GM21619 (cell line): ENCODE results near the gene KLHL18.
"Not testable (repeated sequence)": the region's sequence is repeated elsewhere in the genome, so short reads cannot be mapped to it uniquely, and the experiment has no call there.

Source experiments
- ATAC-seq: cut with Tn5 transposase; IDR thresholded peaks from one replicate; pipeline ENCODE4 v1.9.1; 2021; ENCODE audit not compliant: unreplicated experiment

KLHL18 gene

GRCh38 chr3:47273564-47273963 lies 9.2 kb upstream of the KLHL18 start:
- ATAC-seq, result no peak

GRCh38 chr3:47274652-47275051 lies 8.1 kb upstream of the KLHL18 start:
- no peak for ATAC-seq

GRCh38 chr3:47276558-47276957 lies 6.2 kb upstream of the KLHL18 start:
- ATAC-seq, result no peak

GRCh38 chr3:47280519-47280918 lies 2.2 kb upstream of the KLHL18 start:
- no peak for ATAC-seq

GRCh38 chr3:47283193-47283537 lies 421 bp downstream of the KLHL18 start:
- ATAC-seq, result no peak

- no peak for ATAC-seq
Measured at GRCh38 chr3:47283591-47284364, 1.0 kb downstream of the KLHL18 start.

DNA sequence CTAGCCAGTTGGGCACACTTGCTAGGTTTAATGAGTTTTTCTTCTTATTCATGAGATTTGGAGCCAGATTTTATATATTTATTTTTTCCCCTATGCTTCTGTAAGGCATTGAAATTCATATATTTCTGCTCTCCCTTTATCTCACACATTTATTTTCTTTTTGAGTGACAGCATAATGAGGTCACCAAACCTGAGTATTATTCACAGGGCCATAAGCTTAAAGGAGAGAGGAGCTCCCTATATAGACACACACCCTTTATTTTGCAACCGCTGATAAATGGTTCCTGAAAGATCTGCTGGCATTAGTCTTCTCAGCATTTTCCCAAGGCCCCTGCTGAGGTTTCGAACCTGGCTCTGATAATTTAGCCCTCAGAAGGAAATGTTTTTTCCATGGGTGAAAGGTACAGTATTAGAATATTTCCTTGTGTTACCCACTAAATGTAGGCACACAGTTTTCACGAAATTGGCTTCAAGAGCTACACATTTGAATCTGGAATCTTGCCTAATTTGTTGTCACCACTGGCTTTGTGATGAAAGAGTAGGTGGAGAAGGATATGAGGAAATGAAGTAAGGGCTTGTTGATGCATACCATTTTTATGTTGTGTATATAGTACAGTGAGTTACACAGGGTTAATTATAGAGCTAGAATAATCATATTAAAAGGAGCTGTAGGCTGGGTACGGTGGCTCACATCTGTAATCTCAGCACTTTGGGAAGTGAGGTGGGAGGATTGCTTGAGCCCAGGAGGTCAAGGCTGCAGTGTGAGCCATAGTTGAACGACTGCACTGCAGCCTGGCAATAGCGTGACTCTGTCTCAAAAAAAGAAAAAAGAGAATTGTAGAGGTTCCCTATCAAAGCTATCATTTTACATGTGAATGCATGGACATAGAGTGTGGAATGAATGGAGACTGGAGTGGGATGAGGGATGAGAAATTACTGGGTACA lies 6.5 kb downstream of the KLHL18 start:
- ATAC-seq, result no peak

DNA sequence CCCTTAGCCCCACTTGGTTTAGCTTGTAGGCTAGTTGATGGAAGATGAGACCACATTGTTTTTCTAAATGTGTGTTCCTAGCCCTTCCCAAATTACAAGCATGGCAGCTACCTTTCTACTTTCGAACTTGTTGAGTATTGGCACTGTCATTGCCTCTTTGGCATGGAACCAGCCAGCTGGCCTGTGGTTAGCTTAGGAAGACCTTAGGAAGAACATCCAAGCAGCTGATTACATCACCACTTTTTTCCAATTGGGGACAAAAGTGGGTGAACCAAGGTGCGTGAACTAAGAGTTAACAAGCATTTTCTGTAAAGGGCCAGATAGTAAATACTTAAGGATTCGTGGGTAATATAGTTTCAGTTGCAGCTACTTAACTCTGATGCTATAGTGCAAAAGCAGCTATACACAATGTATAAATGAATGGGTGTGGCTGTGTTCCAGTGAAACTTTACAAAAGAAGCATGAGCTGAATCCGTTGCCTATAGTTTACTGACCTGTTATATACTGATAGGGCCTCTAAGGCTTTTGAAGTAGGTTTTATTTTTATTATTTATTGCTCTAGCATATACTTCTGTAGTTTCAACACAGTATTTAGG lies 8.5 kb downstream of the KLHL18 start:
- ATAC-seq, result no peak

DNA sequence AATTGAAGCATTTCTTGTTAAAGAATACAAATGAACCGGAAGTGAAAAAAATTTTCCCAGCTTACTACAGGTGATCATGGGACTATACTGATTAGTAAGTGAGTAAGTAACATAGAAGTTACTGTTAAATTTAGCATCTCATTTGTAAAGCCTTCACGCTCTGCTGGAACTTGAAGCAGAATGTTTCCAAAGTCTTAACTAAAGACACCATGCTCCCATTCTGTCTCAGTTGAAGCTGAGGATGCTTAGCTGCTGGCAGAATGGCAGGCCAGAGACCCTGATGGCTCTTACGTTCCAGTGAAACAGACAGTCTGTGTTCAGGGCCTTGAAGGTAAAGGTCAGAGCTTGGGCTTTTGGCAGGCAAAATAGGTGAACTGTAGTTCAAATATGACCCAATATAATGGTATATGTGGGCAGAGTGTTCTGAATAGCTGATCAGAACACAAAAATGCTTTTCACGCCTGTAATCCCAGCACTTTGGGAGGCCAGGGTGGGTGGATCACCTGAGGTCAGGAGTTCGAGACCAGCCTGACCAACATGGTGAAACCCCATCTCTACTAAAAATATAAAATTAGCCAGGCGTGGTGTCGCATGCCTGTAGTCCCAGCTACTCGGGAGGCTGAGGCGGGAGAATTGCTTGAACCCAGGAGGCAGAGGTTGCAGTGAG lies 9.1 kb downstream of the KLHL18 start:
- ATAC-seq, result not testable (repeated sequence)

DNA sequence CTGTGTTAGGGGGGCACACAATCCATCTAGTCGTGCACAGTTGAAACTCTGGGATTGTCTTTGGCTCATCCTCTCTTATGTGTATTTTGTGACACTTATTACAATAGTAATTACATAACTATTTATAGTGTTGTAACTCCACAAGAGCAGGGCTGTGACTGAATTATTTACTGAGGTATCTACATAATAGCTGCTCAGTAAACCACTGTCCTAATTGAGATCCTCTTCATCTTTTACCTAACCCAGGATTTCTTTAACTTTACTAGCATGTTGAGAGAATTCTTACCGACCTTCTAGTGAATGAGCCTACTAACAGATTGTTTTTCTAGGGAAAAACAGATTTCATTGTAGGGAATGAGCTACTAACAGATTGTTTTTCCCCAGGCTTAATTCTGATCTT lies 11.1 kb downstream of the KLHL18 start:
- ATAC-seq, result no peak

DNA sequence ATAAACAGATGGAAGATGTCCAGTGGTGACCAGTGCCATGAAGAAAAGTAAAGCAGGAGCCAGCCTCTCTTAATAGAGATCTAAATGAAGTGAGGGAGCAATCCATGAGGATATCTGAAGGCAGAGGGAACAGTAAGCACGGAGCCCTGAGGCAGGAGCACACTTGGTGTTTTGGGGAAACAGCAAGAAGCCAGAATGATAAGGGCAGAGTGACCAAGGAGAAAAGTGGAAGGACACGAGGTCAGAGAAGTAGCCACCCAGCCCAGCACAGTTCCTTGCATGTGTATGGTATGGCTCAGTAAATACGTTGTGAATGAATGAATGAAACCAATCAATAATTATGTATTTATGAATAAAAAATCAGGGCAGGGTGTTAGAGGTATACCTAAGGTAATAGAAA lies 11.6 kb downstream of the KLHL18 start:
- ATAC-seq, result no peak

GRCh38 chr3:47295322-47295721 lies 12.6 kb downstream of the KLHL18 start:
- no peak for ATAC-seq

- no peak for ATAC-seq
Measured at GRCh38 chr3:47295976-47296375, 13.2 kb downstream of the KLHL18 start.

DNA sequence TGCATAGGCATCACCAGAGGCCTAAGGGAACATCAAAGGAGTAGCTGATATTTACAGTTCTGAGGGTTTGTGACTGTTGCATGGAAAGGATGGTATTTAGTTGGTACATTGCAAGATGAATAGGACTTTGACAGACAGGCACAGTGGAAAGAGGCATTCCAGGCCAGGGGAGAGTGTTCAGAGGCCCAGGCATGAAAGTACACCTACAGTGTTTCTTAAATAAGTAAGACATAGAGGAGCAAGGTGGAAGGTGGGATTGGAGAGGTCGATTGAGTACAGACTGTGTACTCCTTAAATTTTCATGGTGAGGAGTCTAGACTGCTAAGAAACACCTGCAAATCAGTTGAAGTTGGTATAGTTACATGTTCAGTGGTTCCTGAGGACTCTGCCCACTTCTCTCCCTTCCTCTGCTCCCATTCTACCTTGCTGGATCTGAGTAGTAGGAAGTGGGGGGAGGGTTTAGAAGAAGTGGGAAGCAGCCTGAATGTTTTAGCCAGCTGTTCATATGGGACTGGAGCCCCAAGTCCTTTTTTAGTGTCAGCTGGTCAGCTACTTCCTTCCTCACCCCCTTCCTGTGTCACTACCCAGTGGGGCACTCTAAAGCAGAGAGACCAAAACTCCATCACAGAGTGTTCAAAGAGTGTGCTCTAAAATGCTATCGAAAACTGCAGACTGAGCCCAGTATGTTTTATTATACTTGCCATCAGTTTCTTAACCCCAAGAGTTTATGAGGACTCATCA lies 14.0 kb downstream of the KLHL18 start:
- ATAC-seq, result no peak

DNA sequence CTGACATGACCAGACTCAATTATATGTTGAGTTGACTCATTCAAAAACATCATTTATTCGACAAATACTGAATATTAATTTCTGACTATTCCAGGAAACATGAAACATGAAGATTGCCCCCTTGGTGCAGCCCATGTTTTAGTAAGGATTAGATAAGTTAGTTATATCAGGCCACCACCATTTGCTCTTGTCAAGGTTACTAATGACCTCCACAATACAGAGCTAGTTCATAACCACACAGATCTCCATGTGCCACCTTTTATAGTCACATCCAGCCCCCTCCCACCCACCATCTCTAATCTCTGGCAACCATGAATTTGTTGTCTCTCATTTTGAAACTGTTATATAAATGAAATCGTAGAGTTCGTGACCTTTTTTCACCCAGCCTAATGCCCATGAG lies 15.7 kb downstream of the KLHL18 start:
- no peak for ATAC-seq

- no peak for ATAC-seq
Measured at GRCh38 chr3:47299381-47300318, 16.9 kb downstream of the KLHL18 start.

GRCh38 chr3:47301456-47301855 lies 18.7 kb downstream of the KLHL18 start:
- ATAC-seq, result no peak

GRCh38 chr3:47306022-47306421 lies 23.3 kb downstream of the KLHL18 start:
- no peak for ATAC-seq

GRCh38 chr3:47309231-47309630 lies 26.5 kb downstream of the KLHL18 start:
- not testable (repeated sequence) for ATAC-seq
